PFSK-1 (cell line): ENCODE data around the gene MRPL28.

Source experiments
- FOXP2 ChIP-seq: optimal IDR thresholded peaks from 2 replicates; pipeline ENCODE3; 2011; ENCODE audit warnings: borderline replicate concordance, control low read depth, inconsistent platforms; ENCODE audit not compliant: insufficient read depth; ENCODE audit errors: extremely low read length, extremely low read depth
- POLR2AphosphoS5 ChIP-seq: IDR thresholded peaks from 2 replicates; pipeline ENCODE4 v1.6.1; 2012; ENCODE audit warnings: low read depth, mild to moderate bottlenecking, control low read depth, low read length, moderate library complexity
- SIN3A ChIP-seq: IDR thresholded peaks from 2 replicates; pipeline ENCODE4 v1.6.1; 2012; ENCODE audit warnings: mild to moderate bottlenecking, low read length, moderate library complexity, borderline replicate concordance; ENCODE audit not compliant: insufficient read depth
- TAF1 ChIP-seq: IDR thresholded peaks from 2 replicates; pipeline ENCODE4 v1.6.1; 2012; ENCODE audit warnings: low read length, control low read depth, borderline replicate concordance; ENCODE audit not compliant: insufficient read depth
- TF ChIP-seq, protein P1 (sequence below), 2 experiments: IDR thresholded peaks; 2 replicates each; pipeline versions ENCODE4 v1.6.1 to v1.8.0; 2011 to 2012; ENCODE audit warnings: low read depth in 2 of 2, low read length in 2 of 2, control low read depth in 1 of 2, inconsistent platforms in 1 of 2, mild to moderate bottlenecking in 1 of 2, moderate library complexity in 1 of 2; ENCODE audit not compliant: insufficient read depth in 1 of 2

The MRPL28 gene

DNA sequence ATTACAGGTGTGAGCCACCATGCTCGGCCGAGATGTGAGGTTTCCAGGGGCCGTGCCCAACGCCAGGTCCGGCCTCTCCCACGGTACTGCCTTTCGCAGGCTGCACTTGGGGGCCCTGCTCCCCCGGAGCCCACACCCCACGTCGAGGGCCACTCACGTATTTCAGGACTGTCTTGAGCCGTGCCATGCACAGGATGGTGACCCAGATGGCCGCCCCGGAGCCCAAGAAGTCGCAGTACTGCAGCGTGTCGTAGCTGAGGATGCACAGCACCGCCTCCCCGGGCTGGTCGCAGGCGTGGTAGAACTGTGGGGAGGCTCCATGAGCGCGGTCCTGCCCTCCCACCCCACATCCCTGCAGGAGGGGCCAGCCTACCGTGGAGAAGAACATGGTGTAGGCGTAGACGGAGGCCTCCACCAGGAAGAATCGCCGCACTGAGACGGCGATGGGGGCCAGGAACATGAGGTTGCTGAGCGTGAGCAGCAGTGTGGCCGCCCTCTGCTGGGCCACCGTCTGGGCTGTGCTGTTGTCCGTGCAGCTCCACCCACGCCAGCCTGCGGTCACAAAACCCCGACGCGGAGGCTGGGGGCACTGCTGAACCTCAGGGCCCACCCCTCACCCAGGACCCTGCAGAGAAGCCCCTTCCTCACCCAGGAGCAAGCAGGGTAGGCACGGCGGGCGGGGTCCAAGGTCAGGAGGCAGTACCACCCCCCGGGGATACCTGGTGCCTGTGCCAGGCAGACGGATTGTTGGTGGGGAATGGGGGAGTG is 3.7 kb upstream of the MRPL28 start:
- TF ChIP-seq, protein P1, sequence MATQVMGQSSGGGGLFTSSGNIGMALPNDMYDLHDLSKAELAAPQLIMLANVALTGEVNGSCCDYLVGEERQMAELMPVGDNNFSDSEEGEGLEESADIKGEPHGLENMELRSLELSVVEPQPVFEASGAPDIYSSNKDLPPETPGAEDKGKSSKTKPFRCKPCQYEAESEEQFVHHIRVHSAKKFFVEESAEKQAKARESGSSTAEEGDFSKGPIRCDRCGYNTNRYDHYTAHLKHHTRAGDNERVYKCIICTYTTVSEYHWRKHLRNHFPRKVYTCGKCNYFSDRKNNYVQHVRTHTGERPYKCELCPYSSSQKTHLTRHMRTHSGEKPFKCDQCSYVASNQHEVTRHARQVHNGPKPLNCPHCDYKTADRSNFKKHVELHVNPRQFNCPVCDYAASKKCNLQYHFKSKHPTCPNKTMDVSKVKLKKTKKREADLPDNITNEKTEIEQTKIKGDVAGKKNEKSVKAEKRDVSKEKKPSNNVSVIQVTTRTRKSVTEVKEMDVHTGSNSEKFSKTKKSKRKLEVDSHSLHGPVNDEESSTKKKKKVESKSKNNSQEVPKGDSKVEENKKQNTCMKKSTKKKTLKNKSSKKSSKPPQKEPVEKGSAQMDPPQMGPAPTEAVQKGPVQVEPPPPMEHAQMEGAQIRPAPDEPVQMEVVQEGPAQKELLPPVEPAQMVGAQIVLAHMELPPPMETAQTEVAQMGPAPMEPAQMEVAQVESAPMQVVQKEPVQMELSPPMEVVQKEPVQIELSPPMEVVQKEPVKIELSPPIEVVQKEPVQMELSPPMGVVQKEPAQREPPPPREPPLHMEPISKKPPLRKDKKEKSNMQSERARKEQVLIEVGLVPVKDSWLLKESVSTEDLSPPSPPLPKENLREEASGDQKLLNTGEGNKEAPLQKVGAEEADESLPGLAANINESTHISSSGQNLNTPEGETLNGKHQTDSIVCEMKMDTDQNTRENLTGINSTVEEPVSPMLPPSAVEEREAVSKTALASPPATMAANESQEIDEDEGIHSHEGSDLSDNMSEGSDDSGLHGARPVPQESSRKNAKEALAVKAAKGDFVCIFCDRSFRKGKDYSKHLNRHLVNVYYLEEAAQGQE (IDR thresholded peaks at IDR 0.05; ENCODE audit: insufficient read depth in 1 of 2, low read depth in 2 of 2, low read length in 2 of 2) = no peak
- no peak for TF ChIP-seq SIN3A
- TF ChIP-seq TAF1 = no peak
- TF ChIP-seq FOXP2 = no peak
- no peak for TF ChIP-seq POLR2AphosphoS5

DNA sequence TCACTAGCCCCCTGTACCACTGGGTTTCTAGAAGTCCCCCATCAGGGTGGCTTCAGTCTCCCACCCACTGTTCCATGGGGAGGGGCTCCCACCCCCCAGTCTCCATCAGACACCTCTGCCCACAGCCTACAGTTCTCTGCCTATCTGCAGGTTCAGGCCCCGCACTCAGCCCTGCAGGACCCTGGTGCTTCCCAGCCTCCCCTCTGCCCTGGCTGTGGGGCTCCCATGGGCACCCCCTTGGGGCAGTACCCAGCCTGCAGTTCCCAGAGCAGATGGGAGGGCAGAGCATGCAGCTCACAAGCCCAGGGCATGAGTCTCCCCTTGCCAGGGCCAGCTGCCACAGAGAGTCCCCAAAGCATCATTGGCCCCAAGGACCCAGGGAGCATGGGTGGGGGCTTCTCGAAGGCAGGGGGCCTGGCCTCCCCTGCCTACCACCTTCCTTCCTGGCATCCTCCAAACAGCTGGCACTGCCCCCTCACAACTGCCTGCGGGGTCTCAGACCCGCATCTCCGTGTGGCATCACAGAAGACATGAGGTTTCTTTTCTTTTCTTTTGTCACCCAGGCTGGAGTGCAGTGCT is 2.8 kb upstream of the MRPL28 start:
- TF ChIP-seq TAF1 (no peak), FOXP2 (no peak), SIN3A (no peak)
- TF ChIP-seq, protein P1 (IDR thresholded peaks at IDR 0.05; ENCODE audit: insufficient read depth in 1 of 2, low read depth in 2 of 2, low read length in 2 of 2) = no peak

DNA sequence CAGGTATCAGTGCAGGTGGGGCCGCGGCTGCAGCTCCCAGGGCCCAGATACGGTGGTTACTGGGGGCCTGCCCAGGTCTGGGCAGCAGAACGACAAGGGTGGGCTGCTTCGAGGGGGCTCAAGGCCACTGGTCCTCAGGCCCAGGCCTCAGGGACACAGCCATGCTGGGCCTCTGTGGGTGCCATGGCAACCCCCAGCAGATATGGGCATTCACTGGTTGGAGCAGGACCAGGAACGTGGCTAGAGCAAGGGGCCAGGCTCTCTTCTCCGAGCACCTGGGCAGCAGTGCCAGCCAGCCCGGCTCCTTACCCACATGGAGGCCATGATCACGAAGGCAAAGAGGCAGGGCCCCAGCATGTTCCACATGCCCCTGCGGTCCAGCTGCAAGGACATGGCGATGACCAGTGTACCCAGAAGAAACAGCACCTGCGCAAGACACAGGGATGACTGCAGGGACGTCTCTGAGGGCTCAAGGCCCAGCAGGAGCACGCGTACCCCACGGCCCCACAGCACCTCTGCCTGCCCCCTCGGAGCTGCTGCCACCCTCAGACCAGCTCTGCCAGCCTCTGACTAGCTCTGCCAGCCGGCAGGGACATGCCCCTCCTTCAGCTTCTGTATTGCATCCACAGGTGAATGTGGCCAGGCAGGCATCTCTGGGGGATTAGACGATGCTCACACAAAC is 2.1 kb upstream of the MRPL28 start:
- TF ChIP-seq FOXP2 = no peak
- TF ChIP-seq, protein P1 (IDR thresholded peaks at IDR 0.05; ENCODE audit: insufficient read depth in 1 of 2, low read depth in 2 of 2, low read length in 2 of 2) = no peak
- no peak for TF ChIP-seq SIN3A
- no peak for TF ChIP-seq TAF1
- TF ChIP-seq POLR2AphosphoS5 = no peak

DNA sequence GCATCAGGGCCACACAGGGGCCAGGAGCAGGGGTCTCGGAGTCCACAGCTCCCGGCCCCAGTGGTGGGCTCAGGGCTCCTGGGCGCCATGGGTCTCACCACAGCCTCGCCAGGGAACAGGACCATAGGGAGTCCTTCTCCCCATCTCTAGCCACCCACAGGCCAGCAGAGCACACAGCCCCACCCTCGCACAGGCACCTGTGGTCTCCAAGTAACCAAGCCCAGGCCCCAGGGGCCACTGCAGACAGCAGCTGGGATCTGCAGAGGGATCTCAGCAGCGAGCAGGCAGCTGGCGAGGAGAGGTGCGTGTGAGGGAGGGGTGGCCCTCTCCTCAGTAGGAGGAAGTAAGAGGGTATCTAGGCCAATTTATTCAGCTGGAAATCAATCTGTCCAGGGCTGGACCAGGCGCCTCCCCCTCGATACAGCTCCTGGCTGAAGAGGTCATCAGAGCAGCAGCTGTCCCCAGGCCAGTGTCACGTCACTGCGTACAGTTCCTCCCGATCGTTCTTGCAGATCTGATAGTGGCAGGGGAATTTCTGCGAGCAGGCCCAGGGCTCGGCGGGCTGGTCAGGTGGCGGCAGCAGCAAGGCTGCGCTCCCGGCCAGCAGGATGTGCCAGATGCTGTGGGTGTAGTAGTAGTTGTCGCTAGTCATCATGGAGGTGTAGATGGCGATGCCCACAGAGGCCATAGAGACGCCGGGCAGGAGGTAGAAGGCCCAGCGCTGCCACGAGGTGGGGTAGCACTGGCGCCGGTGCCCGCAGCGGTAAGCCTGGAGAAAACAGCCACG is 1.4 kb upstream of the MRPL28 start:
- TF ChIP-seq, protein P1 (IDR thresholded peaks at IDR 0.05; ENCODE audit: insufficient read depth in 1 of 2, low read depth in 2 of 2, low read length in 2 of 2) = no peak
- TF ChIP-seq TAF1 (no peak), FOXP2 (no peak), POLR2AphosphoS5 (no peak), SIN3A (no peak)
